HEK293 (cell line): ENCODE measurements around the gene GLIPR1L2.
A peak's percentile ranks its signal among the peaks of the same experiment; 100 is the strongest.

Experiments used
- CTCF ChIA-PET: fragments of 350-600 bp; formaldehyde crosslinking; extraction: SDS; loops from one replicate; lab custom pipeline; 2021; ENCODE audit warnings: antibody characterized with exemption; lab: Yijun Ruan, JAX
- POLR2A ChIA-PET: fragments of 300-600 bp; formaldehyde crosslinking; extraction: SDS; loops from one replicate; lab custom pipeline; 2020; ENCODE audit warnings: antibody characterized with exemption, inconsistent platforms; lab: Yijun Ruan, JAX
- H3K27ac ChIP-seq: fragments of 200-500 bp; sonication (Bioruptor generic); 2 replicates; pipeline ENCODE4 v1.5.1; 2014; ENCODE audit warnings: low read depth, low read length, control low read depth, inconsistent platforms; ENCODE audit errors: extremely low read depth
- H3K36me3 ChIP-seq, 2 experiments: fragments of 200-500 bp in 1 of 2; sonication (Bioruptor generic) in 1 of 2; 1 replicate in 1 of 2; 2 replicates in 1 of 2; pipeline ENCODE4 v1.5.1; 2014 to 2017; ENCODE audit warnings: inconsistent platforms in 2 of 2, low read length in 2 of 2; ENCODE audit not compliant: control insufficient read depth in 2 of 2, insufficient read depth in 1 of 2
- H3K4me1 ChIP-seq: fragments of 200-500 bp; sonication (Bioruptor generic); 2 replicates; pipeline ENCODE4 v1.5.1; 2014; ENCODE audit warnings: mild to moderate bottlenecking, low read length, inconsistent platforms; ENCODE audit not compliant: control insufficient read depth, insufficient read depth
- H3K4me3 ChIP-seq: 2 replicates; pipeline ENCODE4 v1.5.1; 2011; ENCODE audit warnings: low read depth, mild to moderate bottlenecking, control low read depth, low read length, moderate library complexity
- H3K9me3 ChIP-seq: fragments of 200-500 bp; sonication (Bioruptor generic); 2 replicates; pipeline ENCODE4 v1.5.1; 2014; ENCODE audit warnings: low read depth, low read length, inconsistent platforms; ENCODE audit not compliant: control insufficient read depth, insufficient read depth
- KLF10 ChIP-seq: fragments of 450-650 bp; IDR thresholded peaks from 2 replicates; pipeline ENCODE4 v1.5.1; 2018; ENCODE audit warnings: missing biosample characterization, mild to moderate bottlenecking, missing genetic modification characterization
- OVOL3 ChIP-seq: fragments of 450-650 bp; formaldehyde crosslinking; IDR thresholded peaks from 2 replicates; pipeline ENCODE4 v1.5.1; 2016; ENCODE audit warnings: missing biosample characterization, missing genetic modification characterization
- SETDB1 ChIP-seq: IDR thresholded peaks from one replicate; pipeline ENCODE4 v1.6.1; 2017; ENCODE audit warnings: mild to moderate bottlenecking, low read length, moderate library complexity, mixed read lengths; ENCODE audit not compliant: insufficient read length
- YY2 ChIP-seq: fragments of 450-650 bp; formaldehyde crosslinking; IDR thresholded peaks from 2 replicates; pipeline ENCODE4 v1.5.1; 2016; ENCODE audit warnings: missing biosample characterization, missing genetic modification characterization
- ZNF239 ChIP-seq: fragments of 450-650 bp; formaldehyde crosslinking; IDR thresholded peaks from 2 replicates; pipeline ENCODE4 v1.5.1; 2016; ENCODE audit warnings: missing biosample characterization, missing genetic modification characterization
- ZNF394 ChIP-seq: fragments of 450-650 bp; formaldehyde crosslinking; IDR thresholded peaks from 2 replicates; pipeline ENCODE4 v1.5.1; 2016; ENCODE audit warnings: missing biosample characterization, missing genetic modification characterization, mild to moderate bottlenecking, moderate library complexity, borderline replicate concordance
- ZNF544 ChIP-seq: fragments of 450-650 bp; formaldehyde crosslinking; IDR thresholded peaks from 2 replicates; pipeline ENCODE4 v1.5.0; 2017; ENCODE audit warnings: missing biosample characterization, missing genetic modification characterization
- ZNF585B ChIP-seq: fragments of 450-650 bp; formaldehyde crosslinking; IDR thresholded peaks from 2 replicates; pipeline ENCODE4 v1.5.1; 2016; ENCODE audit warnings: missing biosample characterization, missing genetic modification characterization
- ZNF596 ChIP-seq: fragments of 450-650 bp; IDR thresholded peaks from 2 replicates; pipeline ENCODE4 v1.5.0; 2018; ENCODE audit warnings: missing biosample characterization, mild to moderate bottlenecking, missing genetic modification characterization, moderate library complexity
- ZNF76 ChIP-seq: fragments of 450-650 bp; formaldehyde crosslinking; IDR thresholded peaks from 2 replicates; pipeline ENCODE4; 2016; ENCODE audit warnings: low read depth, missing biosample characterization, missing genetic modification characterization, borderline replicate concordance
- ZNF768 ChIP-seq: fragments of 450-650 bp; formaldehyde crosslinking; IDR thresholded peaks from 2 replicates; pipeline ENCODE4 v1.5.1; 2018; ENCODE audit warnings: missing biosample characterization, mild to moderate bottlenecking, missing genetic modification characterization
- ZNF776 ChIP-seq: fragments of 450-650 bp; formaldehyde crosslinking; IDR thresholded peaks from 2 replicates; pipeline ENCODE4 v1.5.0; 2017; ENCODE audit warnings: missing biosample characterization, missing genetic modification characterization, borderline replicate concordance
- ZNF837 ChIP-seq: fragments of 450-650 bp; formaldehyde crosslinking; IDR thresholded peaks from 2 replicates; pipeline ENCODE4 v1.5.1; 2016; ENCODE audit warnings: missing biosample characterization, missing genetic modification characterization
- TF ChIP-seq, protein P1 (sequence below): fragments of 450-650 bp; formaldehyde crosslinking; conservative IDR thresholded peaks from 2 replicates; pipeline ENCODE4 v1.5.1; 2016; ENCODE audit warnings: low read depth, missing biosample characterization, missing genetic modification characterization
- TF ChIP-seq, protein P2 (sequence below): fragments of 450-650 bp; formaldehyde crosslinking; IDR thresholded peaks from 2 replicates; pipeline ENCODE4 v1.5.1; 2016; ENCODE audit warnings: missing biosample characterization, missing genetic modification characterization
- TF ChIP-seq, protein P3 (sequence below): fragments of 450-650 bp; IDR thresholded peaks from 2 replicates; pipeline ENCODE4 v1.5.1; 2018; ENCODE audit warnings: missing biosample characterization, missing genetic modification characterization

Gene GLIPR1L2

DNA sequence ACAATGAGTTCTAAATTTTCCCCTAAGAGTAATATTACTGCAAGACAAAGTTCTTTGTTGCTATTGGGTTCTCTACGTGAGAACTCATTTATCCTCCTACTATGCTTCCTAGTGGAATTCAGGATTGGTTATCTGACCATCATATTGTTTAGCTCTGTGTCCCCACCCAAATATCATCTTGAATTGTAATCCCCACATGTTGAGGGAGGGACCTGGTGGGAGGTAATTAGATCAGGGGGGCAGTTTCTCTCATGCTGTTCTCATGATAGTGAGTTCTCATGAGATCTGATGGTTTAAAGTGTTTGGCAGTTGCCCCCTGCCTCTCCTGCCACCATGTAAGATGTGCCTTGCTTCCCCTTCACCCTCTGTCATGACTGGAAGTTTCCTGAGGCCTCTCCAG lies 36.6 kb downstream of the GLIPR1L2 start (continued):
- TF ChIP-seq KLF10 (tag by site-specific recombination) (no peak), OVOL3 (tag by site-specific recombination) (no peak), ZNF768 (tag by site-specific recombination) (no peak), ZNF394 (tag by site-specific recombination) (no peak), ZNF544 (no peak), ZNF776 (no peak), ZNF837 (tag by site-specific recombination) (no peak)
- TF ChIP-seq, protein P1, sequence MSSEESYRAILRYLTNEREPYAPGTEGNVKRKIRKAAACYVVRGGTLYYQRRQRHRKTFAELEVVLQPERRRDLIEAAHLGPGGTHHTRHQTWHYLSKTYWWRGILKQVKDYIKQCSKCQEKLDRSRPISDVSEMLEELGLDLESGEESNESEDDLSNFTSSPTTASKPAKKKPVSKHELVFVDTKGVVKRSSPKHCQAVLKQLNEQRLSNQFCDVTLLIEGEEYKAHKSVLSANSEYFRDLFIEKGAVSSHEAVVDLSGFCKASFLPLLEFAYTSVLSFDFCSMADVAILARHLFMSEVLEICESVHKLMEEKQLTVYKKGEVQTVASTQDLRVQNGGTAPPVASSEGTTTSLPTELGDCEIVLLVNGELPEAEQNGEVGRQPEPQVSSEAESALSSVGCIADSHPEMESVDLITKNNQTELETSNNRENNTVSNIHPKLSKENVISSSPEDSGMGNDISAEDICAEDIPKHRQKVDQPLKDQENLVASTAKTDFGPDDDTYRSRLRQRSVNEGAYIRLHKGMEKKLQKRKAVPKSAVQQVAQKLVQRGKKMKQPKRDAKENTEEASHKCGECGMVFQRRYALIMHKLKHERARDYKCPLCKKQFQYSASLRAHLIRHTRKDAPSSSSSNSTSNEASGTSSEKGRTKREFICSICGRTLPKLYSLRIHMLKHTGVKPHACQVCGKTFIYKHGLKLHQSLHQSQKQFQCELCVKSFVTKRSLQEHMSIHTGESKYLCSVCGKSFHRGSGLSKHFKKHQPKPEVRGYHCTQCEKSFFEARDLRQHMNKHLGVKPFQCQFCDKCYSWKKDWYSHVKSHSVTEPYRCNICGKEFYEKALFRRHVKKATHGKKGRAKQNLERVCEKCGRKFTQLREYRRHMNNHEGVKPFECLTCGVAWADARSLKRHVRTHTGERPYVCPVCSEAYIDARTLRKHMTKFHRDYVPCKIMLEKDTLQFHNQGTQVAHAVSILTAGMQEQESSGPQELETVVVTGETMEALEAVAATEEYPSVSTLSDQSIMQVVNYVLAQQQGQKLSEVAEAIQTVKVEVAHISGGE (tag by site-specific recombination): no peak
- TF ChIP-seq, protein P2, sequence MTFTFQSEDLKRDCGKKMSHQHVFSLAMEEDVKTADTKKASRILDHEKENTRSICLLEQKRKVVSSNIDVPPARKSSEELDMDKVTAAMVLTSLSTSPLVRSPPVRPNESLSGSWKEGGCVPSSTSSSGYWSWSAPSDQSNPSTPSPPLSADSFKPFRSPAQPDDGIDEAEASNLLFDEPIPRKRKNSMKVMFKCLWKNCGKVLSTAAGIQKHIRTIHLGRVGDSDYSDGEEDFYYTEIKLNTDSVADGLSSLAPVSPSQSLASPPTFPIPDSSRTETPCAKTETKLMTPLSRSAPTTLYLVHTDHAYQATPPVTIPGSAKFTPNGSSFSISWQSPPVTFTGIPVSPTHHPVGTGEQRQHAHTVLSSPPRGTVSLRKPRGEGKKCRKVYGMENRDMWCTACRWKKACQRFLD: no peak

DNA sequence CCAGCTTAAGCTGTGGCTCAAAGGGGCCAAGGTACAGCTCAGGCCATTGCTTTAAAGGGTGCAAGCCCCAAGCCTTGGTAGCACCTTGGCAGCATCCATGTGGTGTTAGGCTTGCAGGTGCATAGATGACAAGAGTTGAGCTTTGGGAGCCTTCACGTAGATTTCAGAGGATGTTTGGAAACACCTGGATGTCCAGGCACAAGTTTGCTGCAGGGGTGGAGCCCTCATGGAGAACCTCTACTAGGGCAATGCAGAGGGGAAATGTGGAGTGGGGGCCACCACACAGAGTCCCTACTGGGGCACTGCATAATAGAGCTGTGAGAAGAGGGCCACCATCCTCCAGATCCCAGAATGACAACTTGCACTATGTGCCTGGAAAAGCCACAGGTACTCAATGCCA lies 37.9 kb downstream of the GLIPR1L2 start:
- no peaks in the 10 kb centered on the region for H3K36me3 ChIP-seq
- peak; percentile 27 for TF ChIP-seq SETDB1
- no peak for TF ChIP-seq ZNF596 (tag by site-specific recombination)
- ChIA-PET POLR2A (no interaction called here), CTCF (interaction anchor here (0.6 kb wide), 1 partner anchor 406 kb away, joined by 3 read pairs; no protein-coding TSS in a partner anchor)
- no peaks in the 10 kb centered on the region for H3K4me1 ChIP-seq
- no peak overlapping the region for H3K27ac ChIP-seq
- H3K4me3 ChIP-seq: no peak overlapping the region
- no peaks in the 10 kb centered on the region for H3K9me3 ChIP-seq

DNA sequence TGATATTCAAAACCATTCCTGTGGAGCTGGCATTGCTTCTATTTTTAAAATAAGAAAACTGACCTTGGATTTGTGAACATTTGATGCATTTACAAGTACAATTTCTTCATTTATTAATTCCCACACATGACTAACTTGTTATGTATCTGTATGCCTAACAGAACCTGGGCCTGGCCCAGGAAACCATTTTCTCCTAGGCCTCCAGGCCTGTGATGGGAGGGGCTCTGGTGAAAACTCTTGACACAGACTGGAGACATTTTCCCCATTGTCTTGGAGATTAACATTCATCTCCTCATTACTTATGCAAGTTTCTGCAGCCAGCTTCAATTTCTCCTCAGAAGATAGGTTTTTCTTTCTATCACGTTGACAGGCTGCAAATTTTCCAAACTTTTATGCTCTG lies 42.0 kb downstream of the GLIPR1L2 start:
- H3K9me3 ChIP-seq: no peaks in the 10 kb centered on the region
- TF ChIP-seq ZNF837 (tag by site-specific recombination) (no peak), ZNF585B (tag by site-specific recombination) (peak; percentile 31)
- CTCF ChIA-PET: interaction anchor here (1.1 kb wide), 1 partner anchor 66 kb away, joined by 3 read pairs; no protein-coding TSS in a partner anchor

DNA sequence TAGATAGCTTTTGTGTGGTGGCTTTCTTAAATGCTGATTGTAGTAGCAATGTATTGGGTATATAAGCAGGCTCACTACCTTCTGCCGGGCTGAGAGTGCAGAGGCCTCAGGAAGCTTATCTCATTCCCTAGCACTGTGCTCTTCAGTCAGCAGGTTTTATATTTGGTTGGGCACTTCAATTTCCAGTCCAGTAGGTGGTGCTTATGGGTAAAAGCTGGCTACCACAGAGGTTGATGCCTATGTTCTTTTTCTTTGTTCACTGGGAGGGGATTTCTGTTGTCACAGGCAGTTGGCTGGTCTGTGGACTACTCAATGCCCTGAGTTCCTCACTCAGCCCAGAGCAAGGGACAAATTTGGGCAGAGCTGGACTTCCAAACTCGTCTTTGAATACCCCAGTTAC lies 46.7 kb downstream of the GLIPR1L2 start:
- H3K27ac ChIP-seq: no peak overlapping the region
- no peak overlapping the region for H3K4me3 ChIP-seq
- CTCF ChIA-PET: interaction anchor here (0.7 to 1.6 kb wide), 5 partner anchors 9 to 1055 kb away, joined by 3 to 6 read pairs (median 4); partner anchors contain the start of gene GLIPR1L2
- no peaks in the 10 kb centered on the region for H3K36me3 ChIP-seq
- no peaks in the 10 kb centered on the region for H3K9me3 ChIP-seq
- POLR2A ChIA-PET: no interaction called here
- TF ChIP-seq YY2 (no peak), ZNF76 (tag by site-specific recombination) (no peak), KLF10 (tag by site-specific recombination) (no peak), ZNF239 (no peak)
- TF ChIP-seq, protein P3, sequence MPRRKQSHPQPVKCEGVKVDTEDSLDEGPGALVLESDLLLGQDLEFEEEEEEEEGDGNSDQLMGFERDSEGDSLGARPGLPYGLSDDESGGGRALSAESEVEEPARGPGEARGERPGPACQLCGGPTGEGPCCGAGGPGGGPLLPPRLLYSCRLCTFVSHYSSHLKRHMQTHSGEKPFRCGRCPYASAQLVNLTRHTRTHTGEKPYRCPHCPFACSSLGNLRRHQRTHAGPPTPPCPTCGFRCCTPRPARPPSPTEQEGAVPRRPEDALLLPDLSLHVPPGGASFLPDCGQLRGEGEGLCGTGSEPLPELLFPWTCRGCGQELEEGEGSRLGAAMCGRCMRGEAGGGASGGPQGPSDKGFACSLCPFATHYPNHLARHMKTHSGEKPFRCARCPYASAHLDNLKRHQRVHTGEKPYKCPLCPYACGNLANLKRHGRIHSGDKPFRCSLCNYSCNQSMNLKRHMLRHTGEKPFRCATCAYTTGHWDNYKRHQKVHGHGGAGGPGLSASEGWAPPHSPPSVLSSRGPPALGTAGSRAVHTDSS (tag by site-specific recombination): no peak
- H3K4me1 ChIP-seq: no peaks in the 10 kb centered on the region

More for the DNA sequence above, 42.0 kb downstream of the GLIPR1L2 start:
- Histone ChIP-seq H3K4me1 (no peaks in the 10 kb centered on the region), H3K4me3 (no peak overlapping the region), H3K36me3 (no peaks in the 10 kb centered on the region), H3K27ac (no peak overlapping the region)
- POLR2A ChIA-PET: no interaction called here
